M059J (cell line): ENCODE data around the gene ANKRD28. TPM values are rescaled to one million over a fixed set of nuclear protein-coding genes. Genes with fewer than 3 reads are reported as not detected.
A peak's percentile ranks its signal among the peaks of the same experiment; 100 is the strongest.

Experiments
- DNase-seq: peaks from one replicate; pipeline ENCODE4 v3.0.0-alpha.2; 2012; ENCODE audit warnings: low read depth
- total RNA-seq: library from RNA; depleted of rRNA; stranded (reverse); fragments of >200 nt; shearing (Covaris generic); gene quantifications from 2 replicates; pipeline ENCODE4 v1.2.3, GENCODE V29; 2014

Gene ANKRD28
- total RNA-seq, 1 experiment from 2014 or later, result 41.9 TPM

GRCh38 chr3:15723624-15723884, 74.2 kb downstream of the ANKRD28 start:
- DNase-seq, result no peak

- DNase-seq, result no peak
Observed at GRCh38 chr3:15722877-15723623, 74.7 kb downstream of the ANKRD28 start.

- DNase-seq, result no peak
Observed at GRCh38 chr3:15716178-15716577, 81.6 kb downstream of the ANKRD28 start.

- no peak for DNase-seq
Observed at GRCh38 chr3:15714448-15714847, 83.3 kb downstream of the ANKRD28 start.

GRCh38 chr3:15713364-15713763, 84.4 kb downstream of the ANKRD28 start:
- no peak for DNase-seq

- no peak for DNase-seq
Observed at GRCh38 chr3:15711281-15711680, 86.5 kb downstream of the ANKRD28 start.

GRCh38 chr3:15708882-15709677, 88.7 kb downstream of the ANKRD28 start:
- no peak for DNase-seq

- DNase-seq, result no peak
Observed at GRCh38 chr3:15707779-15708178, 90.0 kb downstream of the ANKRD28 start.

- DNase-seq, result no peak
Observed at GRCh38 chr3:15703346-15703745, 94.4 kb downstream of the ANKRD28 start.

GRCh38 chr3:15694628-15695027, 103.2 kb downstream of the ANKRD28 start:
- DNase-seq, result no peak

- peak; percentile 14 for DNase-seq
Observed at GRCh38 chr3:15693355-15693754, 104.4 kb downstream of the ANKRD28 start.

- DNase-seq, result no peak
Observed at GRCh38 chr3:15690748-15691147, 107.0 kb downstream of the ANKRD28 start.

- DNase-seq, result no peak
Observed at GRCh38 chr3:15690230-15690629, 107.5 kb downstream of the ANKRD28 start.

- no peak for DNase-seq
Observed at GRCh38 chr3:15685927-15686326, 111.9 kb downstream of the ANKRD28 start.

GRCh38 chr3:15683253-15683652, 114.5 kb downstream of the ANKRD28 start:
- DNase-seq, result no peak

GRCh38 chr3:15682561-15683185, 115.1 kb downstream of the ANKRD28 start:
- DNase-seq, result no peak

- no peak for DNase-seq
Observed at GRCh38 chr3:15681668-15682067, 116.1 kb downstream of the ANKRD28 start.

GRCh38 chr3:15679306-15679705, 118.5 kb downstream of the ANKRD28 start:
- DNase-seq, result no peak

GRCh38 chr3:15676259-15676658, 121.5 kb downstream of the ANKRD28 start:
- peak; percentile 55 for DNase-seq

- no peak for DNase-seq
Observed at GRCh38 chr3:15673536-15673935, 124.2 kb downstream of the ANKRD28 start.

GRCh38 chr3:15667484-15667883, 130.3 kb downstream of the ANKRD28 start:
- DNase-seq, result peak; percentile 56

GRCh38 chr3:15666277-15666676, 131.5 kb downstream of the ANKRD28 start:
- DNase-seq, result no peak
